Liver (tissue), 9 donors: Measurements from ENCODE around the gene DUOXA1. TPM values are rescaled to one million over a fixed set of nuclear protein-coding genes. Genes with fewer than 3 reads are reported as not detected.

Experiments
- DNase-seq: peaks from one replicate; pipeline ENCODE4 v3.0.0-alpha.2; 2017; ENCODE audit warnings: low spot score
- H3K27ac ChIP-seq, 2 donors: one replicate each; pipeline ENCODE4 v1.7.0; 2013; ENCODE audit warnings: inconsistent platforms in 2 of 2, low read length in 2 of 2, control low read depth in 1 of 2, low read depth in 1 of 2, mild to moderate bottlenecking in 1 of 2
- H3K27me3 ChIP-seq, 4 donors: one replicate each; pipeline versions ENCODE4 v1.6.1 to v1.7.0; 2013; ENCODE audit warnings: low read length in 3 of 4, inconsistent platforms in 1 of 4, mild to moderate bottlenecking in 1 of 4, moderate library complexity in 1 of 4; ENCODE audit not compliant: control insufficient read depth in 4 of 4, insufficient read depth in 4 of 4
- H3K36me3 ChIP-seq, 4 donors: one replicate each; pipeline versions ENCODE4 v1.6.1 to v1.7.0; 2013; ENCODE audit warnings: low read length in 3 of 4, mild to moderate bottlenecking in 3 of 4, low read depth in 1 of 4, moderate library complexity in 1 of 4; ENCODE audit not compliant: control insufficient read depth in 4 of 4, insufficient read depth in 3 of 4
- H3K4me1 ChIP-seq, 4 donors: one replicate each; pipeline versions ENCODE4 v1.6.1 to v1.7.0; 2013; ENCODE audit warnings: low read length in 3 of 4, mild to moderate bottlenecking in 3 of 4, moderate library complexity in 1 of 4; ENCODE audit not compliant: control insufficient read depth in 4 of 4, insufficient read depth in 4 of 4
- H3K4me3 ChIP-seq, 3 donors: one replicate each; pipeline versions ENCODE4 v1.6.1 to v1.7.0; 2013; ENCODE audit warnings: low read length in 3 of 3, control low read depth in 1 of 3, low read depth in 1 of 3, mild to moderate bottlenecking in 1 of 3
- H3K9ac ChIP-seq, 2 donors: one replicate each; pipeline ENCODE4 v1.7.0; 2013; ENCODE audit warnings: low read length in 2 of 2, mild to moderate bottlenecking in 2 of 2, moderate library complexity in 2 of 2, control low read depth in 1 of 2, low read depth in 1 of 2
- H3K9me3 ChIP-seq, 4 donors: one replicate each; pipeline versions ENCODE4 v1.6.1 to v1.7.0; 2013; ENCODE audit warnings: low read length in 3 of 4; ENCODE audit not compliant: control insufficient read depth in 4 of 4
- ATF3 ChIP-seq: IDR thresholded peaks from 2 replicates; pipeline ENCODE4 v1.6.1; 2016; ENCODE audit warnings: antibody characterized with exemption
- EGR1 ChIP-seq, 2 donors: IDR thresholded peaks; 2 replicates each; pipeline ENCODE4 v1.6.1; 2016 to 2018; ENCODE audit warnings: antibody characterized with exemption in 2 of 2, low read depth in 2 of 2
- FOXA1 ChIP-seq: IDR thresholded peaks from 2 replicates; pipeline ENCODE4 v1.6.1; 2016; ENCODE audit warnings: antibody characterized with exemption
- FOXA2 ChIP-seq: IDR thresholded peaks from 2 replicates; pipeline ENCODE4 v1.6.1; 2016; ENCODE audit warnings: antibody characterized with exemption
- GABPA ChIP-seq, 2 donors: IDR thresholded peaks in 1 of 2; conservative IDR thresholded peaks in 1 of 2; 2 replicates each; pipeline ENCODE4 v1.6.1; 2016; ENCODE audit warnings: antibody characterized with exemption in 2 of 2, mild to moderate bottlenecking in 1 of 2, moderate library complexity in 1 of 2
- HNF4G ChIP-seq: IDR thresholded peaks from 2 replicates; pipeline ENCODE4 v1.6.1; 2016; ENCODE audit warnings: antibody characterized with exemption
- JUND ChIP-seq, 2 donors: IDR thresholded peaks; 2 replicates each; pipeline ENCODE4 v1.6.1; 2016; ENCODE audit warnings: antibody characterized with exemption in 2 of 2
- MAX ChIP-seq: IDR thresholded peaks from 2 replicates; pipeline ENCODE4 v1.6.1; 2016; ENCODE audit warnings: antibody characterized with exemption
- NR2F2 ChIP-seq: IDR thresholded peaks from 2 replicates; pipeline ENCODE4 v1.6.1; 2016; ENCODE audit warnings: antibody characterized with exemption
- RAD21 ChIP-seq, 2 donors: IDR thresholded peaks; 2 replicates each; pipeline ENCODE4 v1.6.1; 2016; ENCODE audit warnings: antibody characterized with exemption in 2 of 2, mild to moderate bottlenecking in 2 of 2
- RXRA ChIP-seq, 2 donors: IDR thresholded peaks; 2 replicates each; pipeline ENCODE4 v1.6.1; 2017 to 2018; ENCODE audit warnings: antibody characterized with exemption in 2 of 2, mild to moderate bottlenecking in 1 of 2
- SP1 ChIP-seq: IDR thresholded peaks from 2 replicates; pipeline ENCODE4 v1.6.1; 2018; ENCODE audit warnings: antibody characterized with exemption, mild to moderate bottlenecking
- TAF1 ChIP-seq: conservative IDR thresholded peaks from 2 replicates; pipeline ENCODE4 v1.6.1; 2016; ENCODE audit warnings: antibody characterized with exemption, mild to moderate bottlenecking
- YY1 ChIP-seq: IDR thresholded peaks from 2 replicates; pipeline ENCODE4 v1.6.1; 2016; ENCODE audit warnings: antibody characterized with exemption, mild to moderate bottlenecking
- ZBTB33 ChIP-seq: IDR thresholded peaks from 2 replicates; pipeline ENCODE4 v1.6.1; 2016; ENCODE audit warnings: antibody characterized with exemption
- WGBS: extraction: QIAGEN DNeasy Blood & Tissue Kit; methylation state at CpG from one replicate; pipeline ENCODE4 v1.1.7; 2013; 5-methylcytosine and 5-hydroxymethylcytosine counted together
- polyA plus RNA-seq, 2 donors: library from polyadenylated mRNA; stranded (reverse) in 1 of 2; unstranded in 1 of 2; fragments of 200-250 nt in 1 of 2; fragments of >200 nt in 1 of 2; fragmentation: Nextera tagmentation in 1 of 2; extraction: Ambion mirVana in 1 of 2; gene quantifications; one replicate each; pipeline versions ENCODE4 v1.2.1 to v1.2.3, GENCODE V29; 2013 to 2015
- total RNA-seq, 2 donors: library from RNA; depleted of rRNA; stranded (reverse); fragments of >200 nt; gene quantifications; one replicate each; pipeline ENCODE4 v1.2.3, GENCODE V29; 2014
- TF ChIP-seq, protein P1 (sequence below): IDR thresholded peaks from 2 replicates; pipeline ENCODE4 v1.6.1; 2016; ENCODE audit warnings: antibody characterized with exemption, mild to moderate bottlenecking
- TF ChIP-seq, protein P2 (sequence below): fragments of 150-350 bp; IDR thresholded peaks from 2 replicates; pipeline ENCODE4 v1.5.1; 2017; ENCODE audit warnings: improper control_type of control experiment, low read depth, low read length; ENCODE audit not compliant: missing input control
- donor health status: healthy.
- donor health status: healthy.
- donor health status: healthy.
- donor health status: healthy.
- donor health status: healthy.

Gene DUOXA1
- total and polyA plus RNA-seq, 4 donors, result 0.02 TPM; not detected in 3

DNA sequence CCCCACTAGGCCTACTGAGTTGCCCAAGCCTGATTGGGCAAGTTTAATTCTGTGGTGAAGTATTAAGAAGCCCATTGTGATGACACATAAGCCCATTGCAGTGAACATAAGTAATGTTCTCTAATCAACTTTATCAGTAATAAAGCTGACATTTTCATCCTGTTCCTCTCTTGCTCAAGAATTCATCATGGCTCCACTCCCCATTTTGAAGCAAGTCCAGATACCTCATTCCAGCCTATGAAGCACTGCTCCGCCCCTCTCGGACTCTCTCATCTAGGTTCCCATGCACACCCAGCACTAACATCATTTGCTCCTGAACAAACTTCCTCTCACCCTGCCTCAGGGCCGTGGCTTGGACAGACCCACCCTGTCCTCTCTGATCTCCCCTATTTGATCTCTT lies 47.6 kb upstream of the DUOXA1 start:
- TF ChIP-seq SP1 (no peak), YY1 (no peak), FOXA1 (no peak), RXRA (IDR thresholded peaks at IDR 0.05) (no peak), NR2F2 (no peak), RAD21 (IDR thresholded peaks at IDR 0.05) (no peak), HNF4G (no peak), ATF3 (no peak), TAF1 (no peak), FOXA2 (no peak), GABPA (IDR thresholded peaks at IDR 0.05 in 1 of 2, conservative IDR thresholded peaks at IDR 0.05 in 1 of 2) (no peak), MAX (no peak), EGR1 (IDR thresholded peaks at IDR 0.05; ENCODE audit: low read depth in 2 of 2) (no peak), JUND (IDR thresholded peaks at IDR 0.05) (no peak), ZBTB33 (no peak)
- TF ChIP-seq, protein P1, sequence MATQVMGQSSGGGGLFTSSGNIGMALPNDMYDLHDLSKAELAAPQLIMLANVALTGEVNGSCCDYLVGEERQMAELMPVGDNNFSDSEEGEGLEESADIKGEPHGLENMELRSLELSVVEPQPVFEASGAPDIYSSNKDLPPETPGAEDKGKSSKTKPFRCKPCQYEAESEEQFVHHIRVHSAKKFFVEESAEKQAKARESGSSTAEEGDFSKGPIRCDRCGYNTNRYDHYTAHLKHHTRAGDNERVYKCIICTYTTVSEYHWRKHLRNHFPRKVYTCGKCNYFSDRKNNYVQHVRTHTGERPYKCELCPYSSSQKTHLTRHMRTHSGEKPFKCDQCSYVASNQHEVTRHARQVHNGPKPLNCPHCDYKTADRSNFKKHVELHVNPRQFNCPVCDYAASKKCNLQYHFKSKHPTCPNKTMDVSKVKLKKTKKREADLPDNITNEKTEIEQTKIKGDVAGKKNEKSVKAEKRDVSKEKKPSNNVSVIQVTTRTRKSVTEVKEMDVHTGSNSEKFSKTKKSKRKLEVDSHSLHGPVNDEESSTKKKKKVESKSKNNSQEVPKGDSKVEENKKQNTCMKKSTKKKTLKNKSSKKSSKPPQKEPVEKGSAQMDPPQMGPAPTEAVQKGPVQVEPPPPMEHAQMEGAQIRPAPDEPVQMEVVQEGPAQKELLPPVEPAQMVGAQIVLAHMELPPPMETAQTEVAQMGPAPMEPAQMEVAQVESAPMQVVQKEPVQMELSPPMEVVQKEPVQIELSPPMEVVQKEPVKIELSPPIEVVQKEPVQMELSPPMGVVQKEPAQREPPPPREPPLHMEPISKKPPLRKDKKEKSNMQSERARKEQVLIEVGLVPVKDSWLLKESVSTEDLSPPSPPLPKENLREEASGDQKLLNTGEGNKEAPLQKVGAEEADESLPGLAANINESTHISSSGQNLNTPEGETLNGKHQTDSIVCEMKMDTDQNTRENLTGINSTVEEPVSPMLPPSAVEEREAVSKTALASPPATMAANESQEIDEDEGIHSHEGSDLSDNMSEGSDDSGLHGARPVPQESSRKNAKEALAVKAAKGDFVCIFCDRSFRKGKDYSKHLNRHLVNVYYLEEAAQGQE, result no peak
- TF ChIP-seq, protein P2, sequence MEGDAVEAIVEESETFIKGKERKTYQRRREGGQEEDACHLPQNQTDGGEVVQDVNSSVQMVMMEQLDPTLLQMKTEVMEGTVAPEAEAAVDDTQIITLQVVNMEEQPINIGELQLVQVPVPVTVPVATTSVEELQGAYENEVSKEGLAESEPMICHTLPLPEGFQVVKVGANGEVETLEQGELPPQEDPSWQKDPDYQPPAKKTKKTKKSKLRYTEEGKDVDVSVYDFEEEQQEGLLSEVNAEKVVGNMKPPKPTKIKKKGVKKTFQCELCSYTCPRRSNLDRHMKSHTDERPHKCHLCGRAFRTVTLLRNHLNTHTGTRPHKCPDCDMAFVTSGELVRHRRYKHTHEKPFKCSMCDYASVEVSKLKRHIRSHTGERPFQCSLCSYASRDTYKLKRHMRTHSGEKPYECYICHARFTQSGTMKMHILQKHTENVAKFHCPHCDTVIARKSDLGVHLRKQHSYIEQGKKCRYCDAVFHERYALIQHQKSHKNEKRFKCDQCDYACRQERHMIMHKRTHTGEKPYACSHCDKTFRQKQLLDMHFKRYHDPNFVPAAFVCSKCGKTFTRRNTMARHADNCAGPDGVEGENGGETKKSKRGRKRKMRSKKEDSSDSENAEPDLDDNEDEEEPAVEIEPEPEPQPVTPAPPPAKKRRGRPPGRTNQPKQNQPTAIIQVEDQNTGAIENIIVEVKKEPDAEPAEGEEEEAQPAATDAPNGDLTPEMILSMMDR, result no peak
- Histone ChIP-seq H3K4me1 (peaks cover 0 to 4% (median 3%) of the 10 kb centered on the region in 4 donors), H3K27ac (no peak overlapping the region), H3K9me3 (no peaks in the 10 kb centered on the region), H3K27me3 (no peaks in the 10 kb centered on the region), H3K9ac (no peak overlapping the region), H3K36me3 (peaks cover 2 to 20% (median 4%) of the 10 kb centered on the region in 4 donors), H3K4me3 (no peak overlapping the region)
- WGBS, result 97% methylated on average over 3 of the region's 3 CpGs
- no peak for DNase-seq

DNA sequence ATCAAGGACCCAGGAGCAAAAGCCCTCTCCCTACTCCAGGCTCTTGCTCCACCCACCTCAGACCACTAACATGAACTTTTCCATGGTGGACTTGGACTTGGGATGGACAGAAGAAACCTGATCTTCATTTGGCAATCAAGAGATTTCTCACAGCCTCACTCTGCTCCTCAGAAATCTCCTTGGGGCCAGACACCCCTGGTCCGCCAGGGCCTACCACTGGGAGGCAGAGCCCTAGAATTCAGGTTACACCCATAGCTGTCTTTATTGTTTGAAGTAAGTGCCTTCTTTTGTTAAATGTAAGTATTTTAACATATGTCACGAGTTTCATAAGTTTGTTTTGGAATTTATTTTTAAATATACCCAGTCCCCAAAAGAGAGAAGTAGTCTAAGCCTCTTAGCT lies 44.9 kb upstream of the DUOXA1 start:
- H3K9ac ChIP-seq, result no peak overlapping the region
- no peak for TF ChIP-seq FOXA2

More for the DNA sequence above, 44.9 kb upstream of the DUOXA1 start:
- Histone ChIP-seq H3K27me3 (no peaks in the 10 kb centered on the region), H3K4me3 (no peak overlapping the region), H3K9me3 (no peaks in the 10 kb centered on the region), H3K27ac (no peak overlapping the region), H3K4me1 (peaks cover 0 to under 1% (median under 1%) of the 10 kb centered on the region in 4 donors), H3K36me3 (peaks cover 4 to 23% (median 5%) of the 10 kb centered on the region in 4 donors)
- 97% methylated on average over 2 of the region's 2 CpGs for WGBS
- no peak for DNase-seq
